Ovary (tissue), 3 donors: ENCODE results near the gene TRIP11.

Experiments used
- CTCF ChIP-seq, 3 donors: fragments of 450-650 bp in 2 of 3; fragments of 200-600 bp in 1 of 3; IDR thresholded peaks; one replicate each; pipeline versions ENCODE4 v1.5.1 to v1.8.0; 2016 to 2022; ENCODE audit warnings: antibody characterized with exemption in 3 of 3, mild to moderate bottlenecking in 1 of 3
- EP300 ChIP-seq: sonication (generic); formaldehyde crosslinking; IDR thresholded peaks from one replicate; pipeline ENCODE4 v1.6.1; 2017; ENCODE audit warnings: antibody characterized with exemption
- POLR2A ChIP-seq: fragments of 450-650 bp; IDR thresholded peaks from one replicate; pipeline ENCODE4 v1.6.1; 2017; ENCODE audit warnings: antibody characterized with exemption, mild to moderate bottlenecking, moderate library complexity
- donor health status: DM: no; HTN: no; CAD: no.

DNA sequence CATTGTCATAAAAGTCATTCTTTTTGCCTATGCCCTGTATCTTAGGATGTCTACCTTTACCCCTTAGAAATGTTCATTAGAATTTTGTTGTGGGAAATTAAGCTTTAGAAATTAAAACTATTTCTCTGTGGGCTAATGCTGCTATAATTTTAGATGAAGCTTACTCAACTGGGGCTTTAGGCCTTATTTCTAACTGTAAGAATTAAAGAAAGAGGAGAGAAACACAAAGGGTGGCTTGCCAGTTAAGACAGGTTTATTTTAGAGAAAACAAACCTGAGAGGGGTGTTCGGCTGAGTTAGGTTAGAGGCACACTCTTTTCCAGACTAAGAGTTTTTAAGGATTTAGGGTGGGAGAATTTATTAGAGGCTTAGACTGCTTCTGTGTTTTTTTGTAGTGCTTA is 6.4 kb downstream of the TRIP11 start:
- TF ChIP-seq POLR2A, result no peak
- no peak for TF ChIP-seq CTCF (IDR thresholded peaks at IDR 0.05)
- TF ChIP-seq EP300, result no peak
